Subcutaneous abdominal adipose tissue (tissue), 5 donors: ENCODE data around the gene CCNL2.
"Not testable (repeated sequence)": the region's sequence is repeated elsewhere in the genome, so short reads cannot be mapped to it uniquely, and the experiment has no call there.

Experiments
- H3K27ac ChIP-seq: one replicate; pipeline ENCODE4 v1.7.0; 2013; ENCODE audit warnings: low read depth, mild to moderate bottlenecking, inconsistent platforms, low read length, moderate library complexity
- H3K27me3 ChIP-seq, 5 donors: one replicate each; pipeline ENCODE4 v1.7.0; 2013; ENCODE audit warnings: low read length in 5 of 5, inconsistent platforms in 1 of 5; ENCODE audit not compliant: control insufficient read depth in 5 of 5, insufficient read depth in 4 of 5
- H3K36me3 ChIP-seq, 5 donors: one replicate each; pipeline ENCODE4 v1.7.0; 2013; ENCODE audit warnings: low read length in 5 of 5; ENCODE audit not compliant: control insufficient read depth in 5 of 5, insufficient read depth in 5 of 5
- H3K4me1 ChIP-seq, 5 donors: one replicate each; pipeline ENCODE4 v1.7.0; 2013; ENCODE audit warnings: low read length in 5 of 5, mild to moderate bottlenecking in 3 of 5, moderate library complexity in 1 of 5; ENCODE audit not compliant: control insufficient read depth in 5 of 5, insufficient read depth in 5 of 5
- H3K4me3 ChIP-seq, 5 donors: one replicate each; pipeline ENCODE4 v1.7.0; 2013; ENCODE audit warnings: low read length in 5 of 5, low read depth in 1 of 5
- H3K9ac ChIP-seq, 5 donors: one replicate each; pipeline ENCODE4 v1.7.0; 2013; ENCODE audit warnings: low read length in 5 of 5, mild to moderate bottlenecking in 4 of 5, moderate library complexity in 3 of 5
- H3K9me3 ChIP-seq, 5 donors: one replicate each; pipeline ENCODE4 v1.7.0; 2013; ENCODE audit warnings: low read length in 5 of 5; ENCODE audit not compliant: control insufficient read depth in 5 of 5
- donor health status: healthy.
- donor health status: healthy.
- donor health status: healthy.
- donor health status: healthy.
- donor health status: healthy.

The CCNL2 gene

GRCh38 chr1:1432274-1432950 is 33.3 kb upstream of the CCNL2 start:
- peaks cover 0 to under 1% (median 0%) of the 10 kb centered on the region in 5 donors for H3K36me3 ChIP-seq
- H3K4me3 ChIP-seq: no peak overlapping the region
- H3K9me3 ChIP-seq: no peaks in the 10 kb centered on the region
- H3K9ac ChIP-seq: peak overlapping the region in 4 of 5 donors; percentile 53 to 77 (median 63)
- H3K27ac ChIP-seq: peak overlapping the region; percentile 90
- peaks cover 6 to 79% (median 77%) of the 10 kb centered on the region in 5 donors for H3K4me1 ChIP-seq
- peaks cover 0 to 3% (median 0%) of the 10 kb centered on the region in 5 donors for H3K27me3 ChIP-seq

- peaks cover 6 to 75% (median 73%) of the 10 kb centered on the region in 5 donors for H3K4me1 ChIP-seq
Measured at GRCh38 chr1:1431845-1432273, 32.7 kb upstream of the CCNL2 start.

GRCh38 chr1:1430992-1431844 is 32.1 kb upstream of the CCNL2 start:
- H3K27me3 ChIP-seq: peaks cover 0 to 6% (median 3%) of the 10 kb centered on the region in 5 donors
- H3K4me3 ChIP-seq: peak overlapping the region in 4 of 5 donors; percentile 18 to 47 (median 39)
- no peaks in the 10 kb centered on the region for H3K9me3 ChIP-seq
- peak overlapping the region in 3 of 5 donors; percentile 53 to 77 (median 63) for H3K9ac ChIP-seq
- no peaks in the 10 kb centered on the region for H3K36me3 ChIP-seq
- peaks cover 6 to 69% (median 67%) of the 10 kb centered on the region in 5 donors for H3K4me1 ChIP-seq
- peak overlapping the region; percentile 90 for H3K27ac ChIP-seq

More at GRCh38 chr1:1431845-1432273, 32.7 kb upstream of the CCNL2 start:
- no peaks in the 10 kb centered on the region for H3K36me3 ChIP-seq
- H3K9me3 ChIP-seq: no peaks in the 10 kb centered on the region
- H3K4me3 ChIP-seq: peak overlapping the region in 4 of 5 donors; percentile 18 to 47 (median 39)
- H3K27ac ChIP-seq: peak overlapping the region; percentile 90
- H3K9ac ChIP-seq: peak overlapping the region in 4 of 5 donors; percentile 53 to 77 (median 63)
- H3K27me3 ChIP-seq: peaks cover 0 to 3% (median 0%) of the 10 kb centered on the region in 5 donors

- peak overlapping the region; percentile 90 for H3K27ac ChIP-seq
- peaks cover 0 to 12% (median 4%) of the 10 kb centered on the region in 5 donors for H3K27me3 ChIP-seq
- H3K9me3 ChIP-seq: no peaks in the 10 kb centered on the region
- no peaks in the 10 kb centered on the region for H3K36me3 ChIP-seq
- peaks cover 6 to 64% (median 62%) of the 10 kb centered on the region in 5 donors for H3K4me1 ChIP-seq
- peak overlapping the region in 4 of 5 donors; percentile 20 to 62 (median 46) for H3K9ac ChIP-seq
- peak overlapping the region in 1 of 5 donors; percentile 47 for H3K4me3 ChIP-seq
Measured at GRCh38 chr1:1430114-1430982, 31.2 kb upstream of the CCNL2 start.

- peaks cover 0 to 12% (median 4%) of the 10 kb centered on the region in 5 donors for H3K27me3 ChIP-seq
- H3K4me1 ChIP-seq: peaks cover 6 to 57% (median 55%) of the 10 kb centered on the region in 5 donors
- H3K4me3 ChIP-seq: peak overlapping the region in 1 of 5 donors; percentile 47
- H3K27ac ChIP-seq: peak overlapping the region; percentile 90
- no peaks in the 10 kb centered on the region for H3K36me3 ChIP-seq
- peak overlapping the region in 2 of 5 donors; percentile 13 to 20 for H3K9ac ChIP-seq
- no peaks in the 10 kb centered on the region for H3K9me3 ChIP-seq
Measured at GRCh38 chr1:1429671-1430073, 30.5 kb upstream of the CCNL2 start.

GRCh38 chr1:1428967-1429366 is 29.8 kb upstream of the CCNL2 start:
- H3K9me3 ChIP-seq, H3K9ac ChIP-seq, H3K4me3 ChIP-seq, H3K36me3 ChIP-seq, H3K27ac ChIP-seq: not testable (repeated sequence)
- Histone ChIP-seq H3K27me3 (peaks cover 0 to 12% (median 4%) of the 10 kb centered on the region in 5 donors), H3K4me1 (peaks cover 6 to 50% (median 48%) of the 10 kb centered on the region in 5 donors)

- H3K27me3 ChIP-seq: peaks cover 0 to 12% (median 4%) of the 10 kb centered on the region in 5 donors
- no peak overlapping the region for H3K4me3 ChIP-seq
- no peaks in the 10 kb centered on the region for H3K9me3 ChIP-seq
- no peaks in the 10 kb centered on the region for H3K36me3 ChIP-seq
- peaks cover 6 to 42% (median 40%) of the 10 kb centered on the region in 5 donors for H3K4me1 ChIP-seq
- H3K27ac ChIP-seq: no peak overlapping the region
- no peak overlapping the region for H3K9ac ChIP-seq
Measured at GRCh38 chr1:1428174-1428573, 29.0 kb upstream of the CCNL2 start.

GRCh38 chr1:1427820-1428148 is 28.6 kb upstream of the CCNL2 start:
- Histone ChIP-seq H3K4me3 (peak overlapping the region in 1 of 5 donors; percentile 11), H3K27ac (no peak overlapping the region), H3K4me1 (peaks cover 6 to 39% (median 37%) of the 10 kb centered on the region in 5 donors), H3K9ac (no peak overlapping the region), H3K27me3 (peaks cover 0 to 12% (median 4%) of the 10 kb centered on the region in 5 donors), H3K36me3 (no peaks in the 10 kb centered on the region), H3K9me3 (no peaks in the 10 kb centered on the region)

- Histone ChIP-seq H3K27ac (no peak overlapping the region), H3K9me3 (no peaks in the 10 kb centered on the region), H3K27me3 (peaks cover 0 to 12% (median 4%) of the 10 kb centered on the region in 5 donors), H3K4me1 (peaks cover 4 to 33% (median 31%) of the 10 kb centered on the region in 5 donors), H3K36me3 (no peaks in the 10 kb centered on the region), H3K9ac (no peak overlapping the region), H3K4me3 (peak overlapping the region in 1 of 5 donors; percentile 11)
Measured at GRCh38 chr1:1427106-1427819, 28.1 kb upstream of the CCNL2 start.
